HG02588 (cell line): ENCODE results near the gene SORL1.
A peak's percentile ranks its signal among the peaks of the same experiment; 100 is the strongest.

ENCODE experiments used
- ATAC-seq: cut with Tn5 transposase; IDR thresholded peaks from one replicate; pipeline ENCODE4 v1.9.1; 2021; ENCODE audit warnings: mild to moderate bottlenecking, moderate library complexity; ENCODE audit not compliant: unreplicated experiment

Gene SORL1

GRCh38 chr11:121578251-121578976 is 126.3 kb downstream of the SORL1 start:
- ATAC-seq: no peak

GRCh38 chr11:121580154-121580553 is 128.0 kb downstream of the SORL1 start:
- no peak for ATAC-seq

GRCh38 chr11:121581607-121582006 is 129.5 kb downstream of the SORL1 start:
- ATAC-seq: no peak

GRCh38 chr11:121582296-121582695 is 130.2 kb downstream of the SORL1 start:
- ATAC-seq: no peak

- no peak for ATAC-seq
Measured at GRCh38 chr11:121583825-121584224, 131.7 kb downstream of the SORL1 start.

GRCh38 chr11:121586750-121587149 is 134.6 kb downstream of the SORL1 start:
- no peak for ATAC-seq

GRCh38 chr11:121587182-121587581 is 135.1 kb downstream of the SORL1 start:
- no peak for ATAC-seq

GRCh38 chr11:121588747-121589146 is 136.6 kb downstream of the SORL1 start:
- ATAC-seq: no peak

GRCh38 chr11:121589946-121590537 is 137.9 kb downstream of the SORL1 start:
- peak; percentile 80 for ATAC-seq

- no peak for ATAC-seq
Measured at GRCh38 chr11:121590772-121591404, 138.8 kb downstream of the SORL1 start.

GRCh38 chr11:121591405-121592033 is 139.4 kb downstream of the SORL1 start:
- ATAC-seq: no peak

- no peak for ATAC-seq
Measured at GRCh38 chr11:121592708-121593107, 140.6 kb downstream of the SORL1 start.

GRCh38 chr11:121595717-121596161 is 143.6 kb downstream of the SORL1 start:
- no peak for ATAC-seq

- ATAC-seq: no peak
Measured at GRCh38 chr11:121596195-121597155, 144.4 kb downstream of the SORL1 start.

GRCh38 chr11:121603316-121603715 is 151.2 kb downstream of the SORL1 start:
- ATAC-seq: no peak

GRCh38 chr11:121604152-121604551 is 152.0 kb downstream of the SORL1 start:
- ATAC-seq: no peak

GRCh38 chr11:121606354-121606753 is 154.2 kb downstream of the SORL1 start:
- no peak for ATAC-seq

GRCh38 chr11:121607341-121607740 is 155.2 kb downstream of the SORL1 start:
- no peak for ATAC-seq

- no peak for ATAC-seq
Measured at GRCh38 chr11:121608545-121609098, 156.5 kb downstream of the SORL1 start.

GRCh38 chr11:121610706-121611105 is 158.6 kb downstream of the SORL1 start:
- no peak for ATAC-seq
